ENCODE results near the gene KISS1R. TPM values are rescaled to one million over a fixed set of nuclear protein-coding genes. Genes with fewer than 3 reads are reported as not detected.
A peak's percentile ranks its signal among the peaks of the same experiment; 100 is the strongest.

The KISS1R gene
- polyA plus RNA-seq, 1 experiment, result not detected

DNA sequence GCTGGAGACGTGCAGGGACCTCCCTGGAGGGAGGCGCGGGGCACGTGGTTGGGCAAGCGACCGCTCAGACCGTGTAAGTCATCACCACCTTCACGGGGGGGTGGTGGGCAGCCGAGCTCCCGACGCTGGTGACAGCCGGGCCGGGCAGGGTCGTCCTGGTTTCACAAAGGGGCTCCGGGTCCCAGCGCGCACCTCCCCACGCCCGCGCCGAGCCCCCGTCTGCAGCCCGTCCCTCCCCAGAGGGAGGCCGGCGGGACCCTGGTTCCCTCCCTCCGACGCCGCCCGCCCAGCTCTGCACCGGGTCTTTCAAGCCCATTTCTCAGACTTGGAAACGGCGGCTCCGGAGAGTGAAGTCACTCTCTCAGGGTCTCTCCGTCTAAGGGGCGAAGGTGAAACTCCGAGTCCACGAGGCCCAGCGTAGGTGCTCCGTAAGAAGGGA is 8.0 kb downstream of the KISS1R start:
- TF ChIP-seq, protein P1, sequence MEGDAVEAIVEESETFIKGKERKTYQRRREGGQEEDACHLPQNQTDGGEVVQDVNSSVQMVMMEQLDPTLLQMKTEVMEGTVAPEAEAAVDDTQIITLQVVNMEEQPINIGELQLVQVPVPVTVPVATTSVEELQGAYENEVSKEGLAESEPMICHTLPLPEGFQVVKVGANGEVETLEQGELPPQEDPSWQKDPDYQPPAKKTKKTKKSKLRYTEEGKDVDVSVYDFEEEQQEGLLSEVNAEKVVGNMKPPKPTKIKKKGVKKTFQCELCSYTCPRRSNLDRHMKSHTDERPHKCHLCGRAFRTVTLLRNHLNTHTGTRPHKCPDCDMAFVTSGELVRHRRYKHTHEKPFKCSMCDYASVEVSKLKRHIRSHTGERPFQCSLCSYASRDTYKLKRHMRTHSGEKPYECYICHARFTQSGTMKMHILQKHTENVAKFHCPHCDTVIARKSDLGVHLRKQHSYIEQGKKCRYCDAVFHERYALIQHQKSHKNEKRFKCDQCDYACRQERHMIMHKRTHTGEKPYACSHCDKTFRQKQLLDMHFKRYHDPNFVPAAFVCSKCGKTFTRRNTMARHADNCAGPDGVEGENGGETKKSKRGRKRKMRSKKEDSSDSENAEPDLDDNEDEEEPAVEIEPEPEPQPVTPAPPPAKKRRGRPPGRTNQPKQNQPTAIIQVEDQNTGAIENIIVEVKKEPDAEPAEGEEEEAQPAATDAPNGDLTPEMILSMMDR (IDR thresholded peaks at IDR 0.05; ENCODE audit: insufficient read depth, low read depth, low read length), result no peak
- ChIA-PET POLR2A (no interaction called here), CTCF (interaction anchor here (1.0 to 6.0 kb wide), 3 partner anchors 58 to 341 kb away, joined by 3 to 102 read pairs (median 3); partner anchors contain the start of gene WDR18)
- peaks cover 5% of the 10 kb centered on the region for H3K36me3 ChIP-seq (ENCODE audit: control insufficient read depth, insufficient read depth, low read length)
- peak overlapping the region; percentile 91 for H3K4me3 ChIP-seq (ENCODE audit: low read depth, low read length)
- H3K27me3 ChIP-seq (ENCODE audit: control insufficient read depth, insufficient read depth, low read length), result peaks cover under 1% of the 10 kb centered on the region; the same call in 1 of the 2 replicates
- no peak for DNase-seq (ENCODE audit: low read depth)

DNA sequence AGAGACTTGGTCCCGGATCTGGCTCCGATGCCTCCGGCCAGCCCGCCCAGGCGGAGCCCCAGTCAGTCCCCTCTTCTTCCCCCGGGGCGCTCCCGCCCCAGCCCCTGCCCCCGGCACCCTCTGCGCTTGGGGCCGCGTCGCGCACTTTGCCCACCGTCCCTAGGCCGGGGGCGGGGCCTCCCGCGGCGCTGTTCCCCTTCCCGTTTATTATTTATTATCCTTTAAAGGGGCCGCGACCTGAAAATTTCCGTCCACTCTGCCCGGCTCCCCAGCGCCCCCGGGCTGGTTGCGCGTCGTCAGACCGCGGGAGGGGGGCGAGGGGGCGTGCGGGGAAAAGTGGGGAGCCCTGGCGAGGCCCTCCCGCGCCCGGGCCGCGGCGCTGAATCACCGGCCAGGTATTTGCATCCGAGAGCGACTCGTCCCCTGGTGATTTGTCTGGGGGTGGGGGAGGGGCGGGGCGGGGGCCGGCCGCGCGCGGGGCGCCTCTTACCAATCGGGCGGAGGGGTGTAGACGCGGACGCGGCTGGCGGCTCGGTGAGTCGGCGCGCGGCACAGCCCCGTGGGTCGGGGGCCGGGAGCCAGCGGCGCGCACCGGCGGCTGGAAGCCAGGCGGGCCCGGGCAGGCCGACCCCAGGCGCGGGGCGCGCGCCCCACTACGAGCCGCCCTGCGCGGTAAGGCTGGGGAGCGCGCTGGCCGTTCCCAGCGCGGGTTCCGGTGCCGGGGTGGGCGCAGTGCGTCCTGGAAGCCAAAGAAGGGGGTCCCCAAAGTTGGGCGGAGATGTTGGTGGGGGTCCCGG is 8.6 kb downstream of the KISS1R start, which contains the start of gene ARID3A:
ARID3A (plus strand) TSS at position 510 of the 797 bp plus-strand sequence. CDS start 3,494 bp downstream, outside the sequence.
- Histone ChIP-seq H3K36me3 (ENCODE audit: control insufficient read depth, insufficient read depth, low read length) (peaks cover 6% of the 10 kb centered on the region), H3K4me3 (ENCODE audit: low read depth, low read length) (peak within 1 kb of the TSS; percentile 91), H3K27me3 (ENCODE audit: control insufficient read depth, insufficient read depth, low read length) (no peaks in the 10 kb centered on the region)
- ChIA-PET CTCF (interaction anchor here (1.0 to 6.0 kb wide), 2 partner anchors 58 to 62 kb away, joined by 3 to 102 read pairs; partner anchors contain the start of gene WDR18), POLR2A (no interaction called here)
- peak; percentile 32 for DNase-seq (ENCODE audit: low read depth)
- TF ChIP-seq, protein P1 (IDR thresholded peaks at IDR 0.05; ENCODE audit: insufficient read depth, low read depth, low read length), result no peak

DNA sequence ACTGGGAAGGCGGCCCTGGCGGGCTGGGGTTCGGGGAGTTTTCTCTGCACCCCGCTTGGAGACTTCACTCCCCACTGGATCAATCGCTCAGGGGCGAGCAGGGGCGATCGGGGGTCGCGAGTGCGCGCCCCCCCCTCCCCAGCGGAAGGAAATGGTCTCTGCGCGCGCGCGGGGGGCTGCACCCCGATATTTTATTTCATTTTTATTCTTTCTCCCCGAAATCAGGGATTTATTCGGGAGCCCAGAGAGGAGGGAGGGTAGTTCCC is 9.1 kb downstream of the KISS1R start:
- CTCF ChIA-PET, result interaction anchor here (1.3 kb wide), 1 partner anchor 58 kb away, joined by 3 read pairs; the partner anchor contains the start of gene WDR18

DNA sequence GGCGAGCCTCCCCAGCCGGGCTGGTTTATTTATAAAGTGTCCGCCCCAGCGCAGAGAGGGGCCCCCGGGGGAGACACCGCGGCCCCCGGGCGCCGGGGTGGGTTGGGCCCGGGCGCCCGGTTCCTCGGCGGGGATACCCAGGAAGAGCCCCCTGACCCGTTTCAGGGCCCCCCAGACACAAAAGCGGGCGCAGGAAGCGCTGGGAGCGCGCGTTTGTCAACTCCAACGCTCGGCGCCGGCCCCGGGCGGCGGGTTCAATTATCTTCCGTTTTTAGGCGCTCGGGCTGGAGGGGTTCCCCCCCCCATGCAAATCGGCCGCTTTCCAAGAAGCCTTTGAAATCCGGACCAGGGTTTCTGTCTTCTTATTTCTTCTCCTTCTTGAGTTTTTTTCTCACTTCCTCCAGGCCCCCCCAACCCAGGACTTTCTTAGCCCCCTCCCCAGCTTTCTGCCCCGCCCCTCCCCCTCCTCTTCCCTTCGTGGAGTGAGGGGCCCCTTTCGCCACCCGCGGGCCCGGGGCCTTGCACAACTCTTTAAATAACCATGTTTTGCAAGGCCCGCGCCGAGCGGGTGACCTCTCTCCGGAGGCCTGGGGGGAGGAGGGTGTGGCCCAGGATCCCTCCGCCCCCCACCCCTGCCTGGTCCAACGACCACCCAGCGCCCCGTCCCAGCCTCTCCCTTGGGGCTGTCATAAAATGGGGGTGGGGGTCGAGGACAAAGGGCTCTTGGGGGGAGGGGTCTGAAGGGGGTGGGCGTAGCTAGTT is 9.6 kb downstream of the KISS1R start:
- no peak for DNase-seq (ENCODE audit: low read depth)

More for the DNA sequence above, 9.1 kb downstream of the KISS1R start:
- POLR2A ChIA-PET, result no interaction called here
- TF ChIP-seq, protein P1 (IDR thresholded peaks at IDR 0.05; ENCODE audit: insufficient read depth, low read depth, low read length), result no peak
- peaks cover 9% of the 10 kb centered on the region for H3K36me3 ChIP-seq (ENCODE audit: control insufficient read depth, insufficient read depth, low read length)
- no peaks in the 10 kb centered on the region for H3K27me3 ChIP-seq (ENCODE audit: control insufficient read depth, insufficient read depth, low read length)
- peak overlapping the region; percentile 91 for H3K4me3 ChIP-seq (ENCODE audit: low read depth, low read length)
- no peak for DNase-seq (ENCODE audit: low read depth)

More for the DNA sequence above, 9.6 kb downstream of the KISS1R start:
- CTCF ChIA-PET, result interaction anchor here (0.6 to 1.5 kb wide), 4 partner anchors 55 to 179 kb away, joined by 3 to 7 read pairs (median 4); partner anchors contain the start of gene WDR18
- POLR2A ChIA-PET, result no interaction called here
- TF ChIP-seq, protein P1 (IDR thresholded peaks at IDR 0.05; ENCODE audit: insufficient read depth, low read depth, low read length), result no peak
- peaks cover 9% of the 10 kb centered on the region for H3K36me3 ChIP-seq (ENCODE audit: control insufficient read depth, insufficient read depth, low read length)
- H3K27me3 ChIP-seq (ENCODE audit: control insufficient read depth, insufficient read depth, low read length), result no peaks in the 10 kb centered on the region
- H3K4me3 ChIP-seq (ENCODE audit: low read depth, low read length), result peak overlapping the region; percentile 91

Data from BJ (cell line).